ENCODE measurements around the gene CDHR2.

DNA sequence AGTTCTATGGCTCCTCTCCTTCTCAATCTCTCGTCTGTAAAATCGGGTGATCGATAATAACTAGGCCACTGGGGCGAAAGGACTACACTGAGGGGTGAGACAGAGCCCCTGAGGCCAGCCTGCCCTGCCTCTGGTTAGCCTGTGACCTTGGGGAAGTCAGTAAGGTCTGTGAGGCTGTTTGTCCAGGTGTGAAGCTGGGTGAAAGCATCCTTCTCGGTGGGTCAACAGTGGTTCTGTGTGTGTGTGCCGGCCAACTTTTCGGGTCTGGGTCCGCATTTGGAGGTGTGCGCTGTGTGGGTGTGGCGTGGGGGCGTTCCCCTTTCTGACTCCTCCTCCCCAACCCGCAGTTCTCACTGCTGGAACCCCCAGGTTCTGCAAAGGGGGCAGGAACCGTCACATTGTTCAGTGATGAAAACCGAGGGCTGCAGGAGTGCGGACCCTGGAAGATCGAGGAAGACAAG, 7.0 kb upstream of the CDHR2 start:
- TF ChIP-seq, protein P1, sequence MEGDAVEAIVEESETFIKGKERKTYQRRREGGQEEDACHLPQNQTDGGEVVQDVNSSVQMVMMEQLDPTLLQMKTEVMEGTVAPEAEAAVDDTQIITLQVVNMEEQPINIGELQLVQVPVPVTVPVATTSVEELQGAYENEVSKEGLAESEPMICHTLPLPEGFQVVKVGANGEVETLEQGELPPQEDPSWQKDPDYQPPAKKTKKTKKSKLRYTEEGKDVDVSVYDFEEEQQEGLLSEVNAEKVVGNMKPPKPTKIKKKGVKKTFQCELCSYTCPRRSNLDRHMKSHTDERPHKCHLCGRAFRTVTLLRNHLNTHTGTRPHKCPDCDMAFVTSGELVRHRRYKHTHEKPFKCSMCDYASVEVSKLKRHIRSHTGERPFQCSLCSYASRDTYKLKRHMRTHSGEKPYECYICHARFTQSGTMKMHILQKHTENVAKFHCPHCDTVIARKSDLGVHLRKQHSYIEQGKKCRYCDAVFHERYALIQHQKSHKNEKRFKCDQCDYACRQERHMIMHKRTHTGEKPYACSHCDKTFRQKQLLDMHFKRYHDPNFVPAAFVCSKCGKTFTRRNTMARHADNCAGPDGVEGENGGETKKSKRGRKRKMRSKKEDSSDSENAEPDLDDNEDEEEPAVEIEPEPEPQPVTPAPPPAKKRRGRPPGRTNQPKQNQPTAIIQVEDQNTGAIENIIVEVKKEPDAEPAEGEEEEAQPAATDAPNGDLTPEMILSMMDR (IDR thresholded peaks at IDR 0.05): no peak
- TF ChIP-seq POLR2A (IDR thresholded peaks at IDR 0.05) (no peak), EP300 (IDR thresholded peaks at IDR 0.05) (no peak)

All from tibial nerve (tissue), 4 donors.